GM23338 (cell line): ENCODE measurements around the gene GIGYF1. TPM values are rescaled to one million over a fixed set of nuclear protein-coding genes. Genes with fewer than 3 reads are reported as not detected.
A peak's percentile ranks its signal among the peaks of the same experiment; 100 is the strongest.

ENCODE experiments used
- ATAC-seq: fragments of 200-7000 bp; cut with Tn5 transposase; 3 replicates; pipeline ENCODE4 v1.9.1; 2020
- DNase-seq: peaks from one replicate; pipeline ENCODE4 v3.0.0-alpha.2; 2015; ENCODE audit warnings: low spot score
- H2AFZ ChIP-seq: fragments of 200-600 bp; sonication (generic); 2 replicates; pipeline ENCODE4 v1.8.0; 2016; ENCODE audit warnings: antibody characterized with exemption, mild to moderate bottlenecking, moderate library complexity
- H3F3A ChIP-seq: fragments of 200-600 bp; sonication (generic); replicated peaks from 2 replicates; pipeline ENCODE4 v1.8.0; 2017; ENCODE audit warnings: antibody characterized with exemption, mixed run types, low read depth
- H3K27ac ChIP-seq: fragments of 200-600 bp; sonication (generic); 2 replicates; pipeline ENCODE4 v1.6.1; 2016; ENCODE audit warnings: low read depth
- H3K27me3 ChIP-seq: fragments of 200-600 bp; sonication (generic); 2 replicates; pipeline ENCODE4 v1.8.0; 2016; ENCODE audit warnings: mild to moderate bottlenecking, mixed run types, moderate library complexity; ENCODE audit not compliant: insufficient read depth
- H3K36me3 ChIP-seq: fragments of 200-600 bp; sonication (generic); 2 replicates; pipeline ENCODE4 v1.8.0; 2016; ENCODE audit warnings: mild to moderate bottlenecking; ENCODE audit not compliant: insufficient read depth
- H3K4me1 ChIP-seq: fragments of 200-600 bp; sonication (generic); 2 replicates; pipeline ENCODE4 v1.8.0; 2016; ENCODE audit warnings: mild to moderate bottlenecking, moderate library complexity; ENCODE audit not compliant: insufficient read depth
- H3K4me2 ChIP-seq: fragments of 200-600 bp; sonication (generic); 2 replicates; pipeline ENCODE4 v1.7.1; 2017; ENCODE audit warnings: mixed run types
- H3K4me3 ChIP-seq: fragments of 200-600 bp; sonication (generic); 2 replicates; pipeline ENCODE4 v1.6.1; 2016; ENCODE audit warnings: mixed run types
- H3K79me2 ChIP-seq: fragments of 200-600 bp; sonication (generic); replicated peaks from 2 replicates; pipeline ENCODE4 v1.8.0; 2017; ENCODE audit warnings: mild to moderate bottlenecking; ENCODE audit not compliant: insufficient read depth
- H3K9me2 ChIP-seq: fragments of 200-600 bp; sonication (generic); 2 replicates; pipeline ENCODE4 v1.8.0; 2017; ENCODE audit not compliant: insufficient read depth
- H4K20me1 ChIP-seq: fragments of 200-600 bp; sonication (generic); replicated peaks from 2 replicates; pipeline ENCODE4 v1.8.0; 2017; ENCODE audit warnings: mild to moderate bottlenecking; ENCODE audit not compliant: insufficient read depth
- H3K27ac Mint-ChIP-seq: 2 replicates; pipeline ENCODE4 v1.8.0; 2020; ENCODE audit warnings: inconsistent platforms, mild to moderate bottlenecking, moderate library complexity, mixed read lengths
- H3K27me3 Mint-ChIP-seq: 3 replicates; pipeline ENCODE4 v1.8.0; 2022; ENCODE audit warnings: low read depth, mild to moderate bottlenecking, moderate library complexity, mixed read lengths, inconsistent platforms; ENCODE audit not compliant: insufficient read depth, poor library complexity
- H3K36me3 Mint-ChIP-seq: 3 replicates; pipeline ENCODE4 v1.8.0; 2021; ENCODE audit warnings: low read depth, mild to moderate bottlenecking, inconsistent platforms, moderate library complexity, mixed read lengths
- H3K4me1 Mint-ChIP-seq: 3 replicates; pipeline ENCODE4 v1.8.0; 2020; ENCODE audit warnings: mild to moderate bottlenecking, inconsistent platforms, mixed read lengths
- H3K4me3 Mint-ChIP-seq: 3 replicates; pipeline ENCODE4 v1.8.0; 2021; ENCODE audit warnings: moderate library complexity, mild to moderate bottlenecking, inconsistent platforms, mixed read lengths
- H3K9me3 Mint-ChIP-seq: 3 replicates; pipeline ENCODE4 v1.8.0; 2020; ENCODE audit warnings: moderate library complexity, mild to moderate bottlenecking, inconsistent platforms, mixed read lengths
- CREB1 ChIP-seq: fragments of 250-450 bp; sonication (Bioruptor Pico); IDR thresholded peaks from 2 replicates; pipeline ENCODE4 v1.5.0; 2020; ENCODE audit warnings: low read depth, mild to moderate bottlenecking, moderate library complexity
- CTCF ChIP-seq, 2 experiments: fragments of 200-600 bp in 1 of 2; sonication (generic) in 1 of 2; conservative IDR thresholded peaks; 2 replicates each; pipeline versions ENCODE4 v1.5.1 to v1.6.1; 2016 to 2017; ENCODE audit warnings: antibody characterized with exemption in 2 of 2, low read depth in 2 of 2, mild to moderate bottlenecking in 2 of 2, moderate library complexity in 1 of 2
- ETS1 ChIP-seq: IDR thresholded peaks from 2 replicates; pipeline ENCODE4 v1.6.1; 2016; ENCODE audit warnings: antibody characterized with exemption
- EZH2 ChIP-seq: fragments of 200-600 bp; sonication (generic); IDR thresholded peaks from one replicate; pipeline ENCODE4 v1.8.0; 2017; ENCODE audit warnings: antibody characterized with exemption, mild to moderate bottlenecking, low read depth; ENCODE audit not compliant: unreplicated experiment
- EZH2phosphoT487 ChIP-seq: fragments of 200-600 bp; sonication (generic); IDR thresholded peaks from one replicate; pipeline ENCODE4 v1.8.1; 2018; ENCODE audit warnings: antibody characterized with exemption; ENCODE audit not compliant: unreplicated experiment
- JUNB ChIP-seq: IDR thresholded peaks from one replicate; pipeline ENCODE4 v1.6.1; 2016; ENCODE audit warnings: antibody characterized with exemption; ENCODE audit not compliant: unreplicated experiment
- NANOG ChIP-seq: IDR thresholded peaks from 2 replicates; pipeline ENCODE4 v1.6.1; 2016; ENCODE audit warnings: antibody characterized with exemption, borderline replicate concordance
- POLR2AphosphoS5 ChIP-seq: IDR thresholded peaks from 2 replicates; pipeline ENCODE4 v1.6.1; 2016; ENCODE audit warnings: antibody characterized with exemption, low read depth
- REST ChIP-seq: IDR thresholded peaks from one replicate; pipeline ENCODE4 v1.6.1; 2018; ENCODE audit warnings: antibody characterized with exemption; ENCODE audit not compliant: unreplicated experiment
- STAT1 ChIP-seq: IDR thresholded peaks from one replicate; pipeline ENCODE4 v1.6.1; 2016; ENCODE audit warnings: antibody characterized with exemption; ENCODE audit not compliant: unreplicated experiment
- ZNF114 ChIP-seq: fragments of 250-450 bp; sonication (Bioruptor Pico); IDR thresholded peaks from 2 replicates; pipeline ENCODE4 v1.5.0; 2020; ENCODE audit warnings: mild to moderate bottlenecking, moderate library complexity
- ZNF331 ChIP-seq: fragments of 250-450 bp; sonication (Bioruptor Pico); IDR thresholded peaks from 2 replicates; pipeline ENCODE4 v1.5.0; 2020; ENCODE audit warnings: low read depth, mild to moderate bottlenecking, moderate library complexity
- ZNF462 ChIP-seq: fragments of 250-450 bp; sonication (Bioruptor Pico); IDR thresholded peaks from 2 replicates; pipeline ENCODE4 v1.5.0; 2020; ENCODE audit warnings: mild to moderate bottlenecking, moderate library complexity
- polyA plus RNA-seq: library from polyadenylated mRNA; unstranded; fragments of >200 nt; fragmentation: Nextera tagmentation; extraction: Ambion mirVana; gene quantifications from 2 replicates; pipeline ENCODE4 v1.2.1, GENCODE V29; 2016
- total RNA-seq: library from RNA; depleted of rRNA; stranded (reverse); fragments of >200 nt; shearing (Covaris generic); gene quantifications from 2 replicates; pipeline ENCODE4 v1.2.3, GENCODE V29; 2014

Gene GIGYF1
- total and polyA plus RNA-seq, 2 experiments from 2014 or later: 40.4 to 69.8 TPM

GRCh38 chr7:100655908-100656674, 38.0 kb downstream of the GIGYF1 start, which contains the start of gene ACTL6B:
ACTL6B (minus strand) TSS chr7:100656448; CDS start chr7:100656354, 94 bp downstream.
- ATAC-seq (peak; percentile 95), DNase-seq (peak; percentile 95)
- no peak for TF ChIP-seq POLR2AphosphoS5
- no peak for TF ChIP-seq ETS1
- TF ChIP-seq JUNB: no peak
- no peak for TF ChIP-seq NANOG
- no peak for TF ChIP-seq STAT1
- no peak for TF ChIP-seq CTCF (conservative IDR thresholded peaks at IDR 0.05; ENCODE audit: low read depth in 2 of 2)
- peak; percentile 98 for TF ChIP-seq REST
- TF ChIP-seq EZH2phosphoT487: no peak
- no peak for TF ChIP-seq ZNF462 (CRISPR knock-in tag)
- TF ChIP-seq ZNF331 (CRISPR knock-in tag): no peak
- no peak for TF ChIP-seq EZH2
- TF ChIP-seq CREB1 (CRISPR knock-in tag): peak; percentile 25
- TF ChIP-seq ZNF114 (CRISPR knock-in tag): no peak
- H3K27me3 Mint-ChIP-seq: peaks cover 21% of the 10 kb centered on the region
- H2AFZ ChIP-seq: peak within 1 kb of the TSS; percentile 81; the same call in 1 of the 2 replicates
- H3K27ac Mint-ChIP-seq: no peak within 1 kb of the TSS
- H3K4me2 ChIP-seq: peak within 1 kb of the TSS; percentile 78
- H3K36me3 ChIP-seq: no peaks in the 10 kb centered on the region
- H3F3A ChIP-seq: no peaks in the 10 kb centered on the region
- no peaks in the 10 kb centered on the region for H4K20me1 ChIP-seq
- peak within 1 kb of the TSS; percentile 59 for H3K4me3 ChIP-seq
- no peaks in the 10 kb centered on the region for H3K9me2 ChIP-seq
- H3K9me3 Mint-ChIP-seq: no peaks in the 10 kb centered on the region; the same call in 2 of the 3 replicates
- H3K27ac ChIP-seq: no peak within 1 kb of the TSS
- H3K27me3 ChIP-seq: peaks cover 41% of the 10 kb centered on the region
- no peaks in the 10 kb centered on the region; the same call in 2 of the 3 replicates for H3K36me3 Mint-ChIP-seq
- H3K79me2 ChIP-seq: no peaks in the 10 kb centered on the region
- peak within 1 kb of the TSS; percentile 51; the same call in 2 of the 3 replicates for H3K4me3 Mint-ChIP-seq
- H3K4me1 ChIP-seq: no peaks in the 10 kb centered on the region; the same call in 1 of the 2 replicates
- H3K4me1 Mint-ChIP-seq: peaks cover 5% of the 10 kb centered on the region; the same call in 2 of the 3 replicates
